Caco-2 (cell line): Measurements from ENCODE around the gene TRPC4. TPM values are rescaled to one million over a fixed set of nuclear protein-coding genes. Genes with fewer than 3 reads are reported as not detected.

Experiments used
- BruUV-seq: library from RNA; stranded (reverse); fragments of 400-500 nt; replicated peaks from 2 replicates; lab custom pipeline; 2021; lab: Mats Ljungman, UMichigan
- CTCF ChIA-PET: fragments of 300-600 bp; sonication (Branson Sonifier 250); formaldehyde crosslinking; loops from one replicate; lab custom pipeline; 2022; ENCODE audit warnings: antibody characterized with exemption; lab: Charles Lee
- POLR2A ChIA-PET: fragments of 300-600 bp; sonication (Branson Sonifier 250); formaldehyde crosslinking; loops from one replicate; lab custom pipeline; 2022; ENCODE audit warnings: antibody characterized with exemption; lab: Charles Lee
- DNase-seq, 2 experiments: peaks; one replicate each; pipeline versions ENCODE4 v3.0.0 to v3.0.0-alpha.2; 2020 to 2022
- H3K27me3 ChIP-seq: replicated peaks from 2 replicates; pipeline ENCODE4 v1.6.0; 2011; ENCODE audit warnings: low read length; ENCODE audit not compliant: control insufficient read depth, insufficient read depth
- H3K36me3 ChIP-seq: 2 replicates; pipeline ENCODE4 v1.5.1; 2011; ENCODE audit warnings: low read length; ENCODE audit not compliant: control insufficient read depth, insufficient read depth
- H3K4me1 ChIP-seq: fragments of 250-450 bp; sonication (Bioruptor Pico); 2 replicates; pipeline ENCODE4 v1.5.1; 2020; ENCODE audit warnings: mild to moderate bottlenecking
- H3K4me3 ChIP-seq: 2 replicates; pipeline ENCODE4 v1.5.1; 2011; ENCODE audit warnings: low read depth, mild to moderate bottlenecking, control low read depth, low read length
- H3K9me3 ChIP-seq: fragments of 250-450 bp; sonication (Bioruptor Pico); 2 replicates; pipeline ENCODE4 v1.5.1; 2020; ENCODE audit warnings: mild to moderate bottlenecking, moderate library complexity
- H3K27ac Mint-ChIP-seq: one replicate; pipeline ENCODE4 v1.8.0; 2022; ENCODE audit warnings: mixed read lengths; ENCODE audit not compliant: unreplicated experiment
- H3K27me3 Mint-ChIP-seq: one replicate; pipeline ENCODE4 v1.8.0; 2022; ENCODE audit warnings: mixed read lengths; ENCODE audit not compliant: insufficient read depth, unreplicated experiment
- H3K36me3 Mint-ChIP-seq: one replicate; pipeline ENCODE4 v1.8.0; 2022; ENCODE audit warnings: mild to moderate bottlenecking, mixed read lengths; ENCODE audit not compliant: insufficient read depth, unreplicated experiment
- H3K4me1 Mint-ChIP-seq: one replicate; pipeline ENCODE4 v1.8.0; 2022; ENCODE audit warnings: low read depth, mixed read lengths; ENCODE audit not compliant: unreplicated experiment
- H3K4me3 Mint-ChIP-seq: one replicate; pipeline ENCODE4 v1.8.0; 2022; ENCODE audit warnings: mild to moderate bottlenecking, moderate library complexity, mixed read lengths; ENCODE audit not compliant: unreplicated experiment
- H3K9me3 Mint-ChIP-seq: one replicate; pipeline ENCODE4 v1.8.0; 2022; ENCODE audit warnings: mixed read lengths; ENCODE audit not compliant: unreplicated experiment
- intact Hi-C: fragments of 100-400 bp; cut with micrococcal nuclease; formaldehyde crosslinking; loops from one replicate; pipeline ENCODE4 v1.10.0; 2022; ENCODE audit not compliant: unreplicated experiment
- total RNA-seq: library from RNA; stranded (reverse); gene quantifications from 2 replicates; pipeline ENCODE4 v1.2.3, GENCODE V29; 2022
- TF ChIP-seq, protein P1 (sequence below), 2 experiments: fragments of 200-600 bp in 1 of 2; IDR thresholded peaks; 1 replicate in 1 of 2; 2 replicates in 1 of 2; pipeline versions ENCODE4 v1.5.1 to v1.8.0; 2011 to 2022; ENCODE audit warnings: antibody characterized with exemption in 1 of 2, control low read depth in 1 of 2, inconsistent platforms in 1 of 2, low read depth in 1 of 2, low read length in 1 of 2, mild to moderate bottlenecking in 1 of 2, moderate library complexity in 1 of 2; ENCODE audit not compliant: insufficient read depth in 1 of 2, severe bottlenecking in 1 of 2, unreplicated experiment in 1 of 2

The TRPC4 gene
- total RNA-seq, 1 experiment from 2014 or later = not detected

DNA sequence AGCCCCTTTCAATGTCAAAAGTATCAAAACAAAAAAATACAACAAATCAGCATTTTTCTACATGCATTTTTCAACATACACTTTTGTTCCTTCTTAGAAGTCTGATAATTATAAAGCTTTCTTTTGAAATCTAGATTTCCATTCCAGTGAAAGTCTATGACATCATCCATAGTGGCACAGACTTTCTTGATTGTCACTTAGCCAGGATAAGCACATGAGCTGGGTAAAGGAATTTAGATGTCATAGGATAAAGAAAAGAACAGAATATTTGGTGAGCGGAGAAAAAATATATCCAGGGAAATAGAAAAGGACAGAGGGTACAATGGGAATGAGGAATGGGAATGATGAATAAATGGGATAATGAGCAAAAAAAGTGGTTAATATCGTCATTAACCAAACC lies 15.1 kb upstream of the TRPC4 start:
- no peak for DNase-seq
- TF ChIP-seq, protein P1, sequence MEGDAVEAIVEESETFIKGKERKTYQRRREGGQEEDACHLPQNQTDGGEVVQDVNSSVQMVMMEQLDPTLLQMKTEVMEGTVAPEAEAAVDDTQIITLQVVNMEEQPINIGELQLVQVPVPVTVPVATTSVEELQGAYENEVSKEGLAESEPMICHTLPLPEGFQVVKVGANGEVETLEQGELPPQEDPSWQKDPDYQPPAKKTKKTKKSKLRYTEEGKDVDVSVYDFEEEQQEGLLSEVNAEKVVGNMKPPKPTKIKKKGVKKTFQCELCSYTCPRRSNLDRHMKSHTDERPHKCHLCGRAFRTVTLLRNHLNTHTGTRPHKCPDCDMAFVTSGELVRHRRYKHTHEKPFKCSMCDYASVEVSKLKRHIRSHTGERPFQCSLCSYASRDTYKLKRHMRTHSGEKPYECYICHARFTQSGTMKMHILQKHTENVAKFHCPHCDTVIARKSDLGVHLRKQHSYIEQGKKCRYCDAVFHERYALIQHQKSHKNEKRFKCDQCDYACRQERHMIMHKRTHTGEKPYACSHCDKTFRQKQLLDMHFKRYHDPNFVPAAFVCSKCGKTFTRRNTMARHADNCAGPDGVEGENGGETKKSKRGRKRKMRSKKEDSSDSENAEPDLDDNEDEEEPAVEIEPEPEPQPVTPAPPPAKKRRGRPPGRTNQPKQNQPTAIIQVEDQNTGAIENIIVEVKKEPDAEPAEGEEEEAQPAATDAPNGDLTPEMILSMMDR (IDR thresholded peaks at IDR 0.05; ENCODE audit: insufficient read depth in 1 of 2, low read depth in 1 of 2, low read length in 1 of 2, severe bottlenecking in 1 of 2, unreplicated experiment in 1 of 2) = no peak
- no peaks in the 10 kb centered on the region for H3K36me3 ChIP-seq
- Mint-ChIP-seq H3K9me3 (no peaks in the 10 kb centered on the region), H3K27me3 (peaks cover 11% of the 10 kb centered on the region), H3K36me3 (no peaks in the 10 kb centered on the region), H3K27ac (no peak overlapping the region), H3K4me3 (no peak overlapping the region), H3K4me1 (no peaks in the 10 kb centered on the region)
- no TSS peak for BruUV-seq
- POLR2A ChIA-PET = no interaction called here
- CTCF ChIA-PET = no interaction called here
- H3K27me3 ChIP-seq = no peaks in the 10 kb centered on the region; the same call in 1 of the 2 replicates
- H3K9me3 ChIP-seq = no peaks in the 10 kb centered on the region
- intact Hi-C loops = no loop called here
- no peaks in the 10 kb centered on the region for H3K4me1 ChIP-seq
- no peak overlapping the region for H3K4me3 ChIP-seq

DNA sequence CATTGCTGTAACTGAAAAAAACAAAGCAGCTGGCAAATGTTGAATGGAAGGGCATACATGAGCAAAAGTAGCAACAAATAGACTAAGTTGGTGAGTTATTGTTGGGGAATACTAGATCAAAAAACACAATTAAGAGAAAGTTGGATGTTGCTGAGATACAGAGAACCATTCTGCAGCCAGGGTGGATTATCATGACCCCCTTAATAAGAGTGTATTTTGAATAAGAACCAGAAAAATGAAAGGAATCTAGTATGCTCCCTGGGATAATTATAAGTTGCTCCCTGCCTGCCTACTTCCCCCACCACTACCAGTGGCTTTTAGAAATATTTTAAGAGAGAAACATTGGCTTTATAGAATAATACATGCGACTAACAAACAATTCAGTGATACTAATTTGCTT lies 14.5 kb upstream of the TRPC4 start:
- CTCF ChIA-PET = no interaction called here
- no peak overlapping the region for H3K4me3 Mint-ChIP-seq
- no peak overlapping the region for H3K27ac Mint-ChIP-seq
- Histone ChIP-seq H3K36me3 (no peaks in the 10 kb centered on the region), H3K4me3 (no peak overlapping the region), H3K9me3 (no peaks in the 10 kb centered on the region), H3K4me1 (no peaks in the 10 kb centered on the region), H3K27me3 (no peaks in the 10 kb centered on the region; the same call in 1 of the 2 replicates)
- no TSS peak for BruUV-seq
- no peak for DNase-seq
- TF ChIP-seq, protein P1 (IDR thresholded peaks at IDR 0.05; ENCODE audit: insufficient read depth in 1 of 2, low read depth in 1 of 2, low read length in 1 of 2, severe bottlenecking in 1 of 2, unreplicated experiment in 1 of 2) = no peak
- intact Hi-C loops = no loop called here
- H3K27me3 Mint-ChIP-seq = peaks cover 13% of the 10 kb centered on the region
- H3K4me1 Mint-ChIP-seq = no peaks in the 10 kb centered on the region
- H3K9me3 Mint-ChIP-seq = no peaks in the 10 kb centered on the region
- POLR2A ChIA-PET = no interaction called here
- no peaks in the 10 kb centered on the region for H3K36me3 Mint-ChIP-seq

DNA sequence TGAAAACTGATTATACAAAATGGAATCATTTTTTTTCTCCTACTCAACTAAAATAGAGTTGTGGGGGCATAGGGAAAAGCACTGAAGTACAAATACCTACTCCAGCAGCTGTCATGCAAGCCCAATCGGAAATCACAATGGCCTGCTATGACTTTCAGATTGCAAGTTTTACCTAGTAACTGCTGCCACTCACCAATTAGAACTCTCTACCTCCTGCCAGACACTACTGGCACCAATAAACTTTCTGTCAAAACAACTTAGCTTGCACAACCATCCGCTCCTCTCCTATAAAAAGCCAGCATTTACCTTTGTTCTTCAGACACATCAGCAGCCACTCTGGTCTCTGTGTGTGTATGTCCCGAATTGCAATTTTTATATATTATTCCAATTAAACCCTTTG lies 9.3 kb upstream of the TRPC4 start:
- Histone ChIP-seq H3K4me3 (no peak overlapping the region), H3K9me3 (no peaks in the 10 kb centered on the region), H3K27me3 (no peaks in the 10 kb centered on the region), H3K4me1 (no peaks in the 10 kb centered on the region), H3K36me3 (no peaks in the 10 kb centered on the region)
- Mint-ChIP-seq H3K27me3 (peaks cover 20% of the 10 kb centered on the region), H3K4me1 (no peaks in the 10 kb centered on the region), H3K36me3 (no peaks in the 10 kb centered on the region), H3K27ac (no peak overlapping the region), H3K9me3 (no peaks in the 10 kb centered on the region), H3K4me3 (no peak overlapping the region)
- TF ChIP-seq, protein P1 (IDR thresholded peaks at IDR 0.05; ENCODE audit: insufficient read depth in 1 of 2, low read depth in 1 of 2, low read length in 1 of 2, severe bottlenecking in 1 of 2, unreplicated experiment in 1 of 2) = no peak
- ChIA-PET POLR2A (no interaction called here), CTCF (no interaction called here)
- BruUV-seq = no TSS peak
- intact Hi-C loops = no loop called here
- no peak for DNase-seq
